Stomach (tissue), 9 donors: ENCODE results near the gene PTPRT. TPM values are rescaled to one million over a fixed set of nuclear protein-coding genes. Genes with fewer than 3 reads are reported as not detected.
A peak's percentile ranks its signal among the peaks of the same experiment; 100 is the strongest.

Experiments
- DNase-seq, 2 donors: peaks; one replicate each; pipeline versions ENCODE4 v3.0.0 to v3.0.0-alpha.2; 2013 to 2019
- H3K27ac ChIP-seq, 5 donors: fragments of 200-600 bp in 4 of 5; sonication (generic) in 4 of 5; one replicate each; pipeline ENCODE4 v1.5.1; 2013 to 2019; ENCODE audit warnings: mild to moderate bottlenecking in 1 of 5, moderate library complexity in 1 of 5
- H3K27me3 ChIP-seq, 3 donors: fragments of 200-600 bp; sonication (generic); one replicate each; pipeline ENCODE4 v1.5.1; 2017 to 2019; ENCODE audit warnings: mixed run types in 1 of 3
- H3K36me3 ChIP-seq, 4 donors: fragments of 200-600 bp; sonication (generic); 1 replicate in 3 of 4; 2 replicates in 1 of 4; pipeline ENCODE4 v1.5.1; 2016 to 2019
- H3K4me1 ChIP-seq, 4 donors: fragments of 200-600 bp; sonication (generic); one replicate each; pipeline ENCODE4 v1.5.1; 2016 to 2019
- H3K4me3 ChIP-seq, 4 donors: fragments of 200-600 bp; sonication (generic) in 3 of 4; one replicate each; pipeline ENCODE4 v1.5.1; 2016 to 2019; ENCODE audit warnings: mild to moderate bottlenecking in 1 of 4
- H3K9me3 ChIP-seq, 4 donors: fragments of 200-600 bp; sonication (generic); one replicate each; pipeline ENCODE4 v1.5.1; 2016 to 2019
- CTCF ChIP-seq, 7 experiments: fragments of 450-650 bp in 4 of 7; fragments of 200-600 bp in 3 of 7; sonication (generic) in 3 of 7; IDR thresholded peaks; one replicate each; pipeline ENCODE4 v1.5.1; 2016 to 2019; ENCODE audit warnings: antibody characterized with exemption in 7 of 7, control low read depth in 2 of 7, mild to moderate bottlenecking in 1 of 7
- EP300 ChIP-seq: sonication (generic); formaldehyde crosslinking; IDR thresholded peaks from one replicate; pipeline ENCODE4 v1.6.1; 2017; ENCODE audit warnings: antibody characterized with exemption
- POLR2A ChIP-seq, 4 donors: fragments of 450-650 bp; IDR thresholded peaks; one replicate each; pipeline ENCODE4 v1.6.1; 2016; ENCODE audit warnings: antibody characterized with exemption in 4 of 4, control low read depth in 2 of 4, mild to moderate bottlenecking in 1 of 4, moderate library complexity in 1 of 4
- POLR2AphosphoS5 ChIP-seq, 3 donors: sonication (generic); formaldehyde crosslinking; IDR thresholded peaks; one replicate each; pipeline ENCODE4 v1.6.1; 2016; ENCODE audit warnings: antibody characterized with exemption in 3 of 3
- WGBS, 5 donors: extraction: QIAGEN DNeasy Blood & Tissue Kit in 3 of 5; methylation state at CpG; one replicate each; pipeline versions ENCODE4 v1.1.5 to v1.1.7; 2013 to 2018; 5-methylcytosine and 5-hydroxymethylcytosine counted together
- intact Hi-C: fragments of 100-400 bp; cut with DNase I; formaldehyde crosslinking; loops from one replicate; pipeline ENCODE4 v1.15.1; 2023; ENCODE audit warnings: low total_unique reads
- polyA plus RNA-seq, 3 donors: library from polyadenylated mRNA; stranded (reverse); fragments of 200-250 nt; gene quantifications; one replicate each; pipeline ENCODE4 v1.2.3, GENCODE V29; 2013
- total RNA-seq, 5 donors: library from RNA; depleted of rRNA; stranded (reverse); fragments of >200 nt; gene quantifications; one replicate each; pipeline versions ENCODE4 v1.1.0 to v1.2.3, GENCODE V29; 2014 to 2016
- donor health status: healthy with polysubstance abuse.
- donor health status: Bipolar disorder and iron deficiency.
- donor health status: healthy.

Gene PTPRT
- total and polyA plus RNA-seq, 8 donors = 0.05 to 11.6 (median 1.7) TPM; not detected in 2

- Histone ChIP-seq H3K27me3 (no peaks in the 10 kb centered on the region), H3K4me3 (no peak overlapping the region), H3K27ac (no peak overlapping the region), H3K36me3 (no peaks in the 10 kb centered on the region), H3K4me1 (no peaks in the 10 kb centered on the region), H3K9me3 (no peaks in the 10 kb centered on the region)
- TF ChIP-seq CTCF (IDR thresholded peaks at IDR 0.05) = no peak
- TF ChIP-seq EP300 = no peak
- no peak for TF ChIP-seq POLR2AphosphoS5 (IDR thresholded peaks at IDR 0.05)
- no peak for TF ChIP-seq POLR2A (IDR thresholded peaks at IDR 0.05)
- WGBS, 5 donors = 74 to 92% (median 84%) methylated on average over 2 of the region's 2 CpGs
- intact Hi-C loops = no loop called here
- DNase-seq = no peak
Observed at GRCh38 chr20:42430598-42430997, 759.1 kb downstream of the PTPRT start.

- Histone ChIP-seq H3K27ac (no peak overlapping the region), H3K27me3 (no peaks in the 10 kb centered on the region), H3K4me1 (no peaks in the 10 kb centered on the region), H3K9me3 (no peaks in the 10 kb centered on the region), H3K4me3 (no peak overlapping the region), H3K36me3 (no peaks in the 10 kb centered on the region)
- TF ChIP-seq CTCF (IDR thresholded peaks at IDR 0.05) (no peak), POLR2A (IDR thresholded peaks at IDR 0.05) (no peak), EP300 (no peak), POLR2AphosphoS5 (IDR thresholded peaks at IDR 0.05) (no peak)
- intact Hi-C loops = no loop called here
- peak in 1 of 2 donors; percentile 21 for DNase-seq
- 73 to 88% (median 78%) methylated on average over 8 of the region's 8 CpGs for WGBS, 5 donors
Observed at GRCh38 chr20:42429761-42430458, 759.8 kb downstream of the PTPRT start.

GRCh38 chr20:42419814-42420532, 769.7 kb downstream of the PTPRT start:
- TF ChIP-seq EP300 (no peak), POLR2A (IDR thresholded peaks at IDR 0.05) (no peak), POLR2AphosphoS5 (IDR thresholded peaks at IDR 0.05) (no peak), CTCF (IDR thresholded peaks at IDR 0.05) (no peak)
- no peak for DNase-seq
- H3K9me3 ChIP-seq = no peaks in the 10 kb centered on the region
- no peaks in the 10 kb centered on the region for H3K36me3 ChIP-seq
- no peak overlapping the region for H3K4me3 ChIP-seq
- intact Hi-C loops = no loop called here
- H3K27me3 ChIP-seq = peaks cover 0 to 5% (median 0%) of the 10 kb centered on the region in 3 donors
- WGBS, 5 donors = 39 to 45% (median 45%) methylated on average over 15 of the region's 15 CpGs
- H3K4me1 ChIP-seq = no peaks in the 10 kb centered on the region
- no peak overlapping the region for H3K27ac ChIP-seq

DNA sequence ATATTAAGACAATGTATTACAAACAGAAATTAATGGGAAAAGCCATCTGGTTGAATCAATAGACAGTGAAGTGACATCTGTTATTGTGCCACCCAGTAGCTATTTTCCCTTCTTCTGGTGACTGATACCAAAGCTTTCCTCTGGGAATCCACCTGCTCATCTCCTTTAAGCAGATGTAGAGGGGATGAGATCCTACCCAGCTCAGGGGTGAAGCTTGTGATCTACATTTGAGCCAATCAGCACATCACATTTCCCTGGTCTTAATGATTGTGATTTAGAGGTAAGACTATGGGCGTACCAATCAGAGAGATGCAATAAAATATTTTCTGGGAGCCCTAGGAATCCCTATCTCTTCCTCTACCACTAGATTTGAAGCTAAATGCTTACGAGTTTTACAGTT, 782.9 kb downstream of the PTPRT start:
- WGBS, 5 donors = 75 to 83% (median 78%) methylated on average over 2 of the region's 2 CpGs
- no peak for DNase-seq
- Histone ChIP-seq H3K4me1 (no peaks in the 10 kb centered on the region), H3K4me3 (no peak overlapping the region), H3K36me3 (no peaks in the 10 kb centered on the region), H3K27me3 (no peaks in the 10 kb centered on the region), H3K27ac (no peak overlapping the region), H3K9me3 (no peaks in the 10 kb centered on the region)
- TF ChIP-seq CTCF (IDR thresholded peaks at IDR 0.05) (no peak), EP300 (no peak)
- intact Hi-C loops = no loop called here
